ENCODE data around the gene LEPR.
"Not testable (repeated sequence)": the region's sequence is repeated elsewhere in the genome, so short reads cannot be mapped to it uniquely, and the experiment has no call there.

Gene LEPR

DNA sequence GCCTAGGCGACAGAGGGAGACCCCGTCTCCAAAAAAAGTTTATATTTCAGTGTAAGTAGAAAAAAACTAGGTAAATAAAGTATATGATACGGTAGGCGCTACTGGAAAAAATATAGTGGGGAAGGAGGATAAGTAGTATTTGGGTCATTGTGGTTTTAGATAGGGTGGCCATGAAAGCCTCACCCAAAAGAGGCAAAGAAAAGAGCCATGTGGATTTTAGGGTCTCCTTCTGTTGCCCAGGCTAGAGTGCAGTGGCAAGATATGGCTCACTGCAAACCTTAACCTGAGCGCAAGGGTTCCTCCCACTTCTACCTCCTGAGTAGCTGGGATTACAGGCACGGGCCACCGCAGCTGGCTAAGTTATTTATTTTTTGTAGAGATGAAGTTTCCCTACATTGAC is 17.1 kb downstream of the LEPR start:
- FAIRE-seq = no peak

DNA sequence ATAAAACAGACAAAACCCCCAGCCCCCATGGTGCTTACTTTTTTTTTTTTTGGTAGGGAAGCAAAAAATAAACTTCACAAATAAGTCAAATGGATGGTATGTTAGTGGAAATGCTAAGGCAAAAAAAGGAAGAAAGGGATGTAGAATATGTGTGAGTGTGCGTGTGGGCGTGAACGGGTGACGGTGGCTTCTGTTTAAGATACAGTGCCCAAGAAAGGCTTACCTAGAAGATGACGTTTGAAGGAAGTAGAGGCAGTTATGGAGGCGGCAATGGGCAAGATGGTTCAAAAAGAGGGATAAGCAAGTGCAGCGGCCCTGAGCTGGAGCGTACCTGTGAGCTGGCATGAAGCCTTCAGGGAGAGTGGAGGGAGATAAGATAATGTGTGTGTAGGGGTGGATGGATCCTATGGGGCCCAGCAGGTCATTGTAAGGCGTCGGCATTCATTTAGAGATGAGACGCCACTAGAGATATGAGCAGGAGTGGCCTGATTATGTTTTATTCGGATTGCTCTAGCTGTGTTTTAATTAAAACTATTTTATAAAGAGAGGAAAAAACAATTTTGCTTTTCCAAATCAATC is 19.9 kb downstream of the LEPR start:
- FAIRE-seq = no peak

DNA sequence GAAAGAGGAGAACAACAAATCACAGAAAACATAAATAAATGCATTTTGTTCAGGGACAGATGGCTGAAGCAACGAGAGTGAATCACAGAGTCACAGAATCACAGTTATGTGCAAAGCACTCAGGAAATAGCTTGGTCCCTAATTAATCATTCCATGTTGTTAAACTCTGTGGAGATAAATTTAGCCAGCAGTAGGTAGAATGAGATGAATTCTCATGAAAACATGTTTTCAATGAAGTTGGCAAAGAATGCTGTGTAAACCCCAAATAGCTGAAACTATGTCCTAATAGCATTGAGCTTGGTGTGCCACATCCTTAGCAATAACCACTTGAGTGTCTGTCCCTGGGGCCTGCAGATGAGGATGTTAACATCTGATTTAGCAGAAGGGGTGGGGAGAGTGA is 20.4 kb downstream of the LEPR start:
- FAIRE-seq = no peak

DNA sequence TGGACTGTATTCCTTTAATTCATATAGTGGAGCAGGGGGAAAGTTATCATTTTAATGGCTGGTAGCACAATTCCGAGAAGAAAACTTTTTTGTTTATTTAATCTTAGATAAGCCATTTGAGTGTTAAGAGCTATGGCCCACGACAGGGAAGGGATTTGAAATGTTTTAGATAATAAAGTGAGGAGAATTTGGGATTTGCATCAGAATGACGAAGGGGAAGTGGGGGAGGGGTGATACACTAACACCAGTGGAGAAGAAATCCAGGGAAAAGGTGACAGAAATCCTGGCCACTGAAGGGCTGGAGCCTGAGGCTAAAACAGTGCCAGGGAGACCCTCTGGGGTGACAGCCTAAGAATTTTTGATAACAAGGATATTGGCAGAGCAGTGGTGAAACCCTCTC is 21.0 kb downstream of the LEPR start:
- no peak for FAIRE-seq

DNA sequence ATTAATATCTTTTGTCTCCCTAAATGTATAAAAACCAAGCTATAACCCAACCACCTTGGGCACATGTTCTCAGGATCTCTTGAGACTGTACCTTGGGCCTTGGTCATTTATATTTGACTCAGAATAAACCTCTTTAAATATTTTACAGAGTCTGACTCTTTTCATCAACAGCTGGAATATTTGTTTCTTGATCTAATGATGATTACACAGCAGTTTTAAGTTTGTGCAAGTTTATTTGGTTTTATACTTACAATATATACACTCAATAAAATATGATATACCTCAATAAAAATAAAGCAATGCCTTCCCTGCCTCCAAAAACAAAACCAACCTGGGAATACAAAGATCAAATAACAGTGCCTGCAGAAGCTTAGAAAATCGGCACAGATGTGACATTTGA is 22.0 kb downstream of the LEPR start:
- FAIRE-seq = no peak

DNA sequence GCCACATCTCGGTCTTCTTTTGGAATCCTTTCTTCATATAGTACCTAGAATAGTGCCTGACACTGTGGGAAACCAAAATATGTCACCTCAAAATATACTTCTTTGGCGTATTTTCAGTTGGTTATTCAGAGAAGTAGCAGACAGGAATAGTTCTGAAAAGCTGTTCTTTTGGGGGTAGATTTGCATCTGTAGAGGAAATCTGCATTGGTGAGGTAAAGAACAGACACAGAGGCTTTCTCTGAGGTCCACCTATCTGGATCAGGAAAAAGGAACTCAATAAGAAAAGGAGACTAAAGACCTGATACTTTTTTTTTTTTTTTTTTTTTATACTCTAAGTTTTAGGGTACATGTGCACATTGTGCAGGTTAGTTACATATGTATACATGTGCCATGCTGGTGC is 23.2 kb downstream of the LEPR start:
- FAIRE-seq = no peak

DNA sequence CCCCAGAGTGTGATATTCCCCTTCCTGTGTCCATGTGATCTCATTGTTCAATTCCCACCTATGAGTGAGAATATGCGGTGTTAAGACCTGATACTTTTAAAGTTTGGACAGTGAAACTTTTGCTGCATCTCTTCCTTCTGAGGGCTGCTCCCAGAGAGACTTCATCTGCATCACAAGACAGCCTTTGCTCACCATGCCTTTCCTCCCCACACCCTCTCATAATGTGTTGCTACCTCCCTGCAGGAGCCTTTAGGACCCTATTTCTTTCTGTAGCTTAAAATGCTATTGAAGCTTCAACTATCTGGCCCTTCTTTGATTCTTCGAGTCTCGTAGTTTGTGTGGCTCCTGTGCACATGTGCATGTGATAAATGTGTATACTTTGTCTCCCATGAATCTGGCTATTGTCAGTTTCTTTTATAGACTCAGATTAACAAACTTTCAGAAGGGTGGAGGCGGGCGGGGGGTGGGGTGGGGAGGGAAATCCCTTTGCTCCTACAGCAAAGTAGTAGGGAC is 23.7 kb downstream of the LEPR start:
- no peak for FAIRE-seq

DNA sequence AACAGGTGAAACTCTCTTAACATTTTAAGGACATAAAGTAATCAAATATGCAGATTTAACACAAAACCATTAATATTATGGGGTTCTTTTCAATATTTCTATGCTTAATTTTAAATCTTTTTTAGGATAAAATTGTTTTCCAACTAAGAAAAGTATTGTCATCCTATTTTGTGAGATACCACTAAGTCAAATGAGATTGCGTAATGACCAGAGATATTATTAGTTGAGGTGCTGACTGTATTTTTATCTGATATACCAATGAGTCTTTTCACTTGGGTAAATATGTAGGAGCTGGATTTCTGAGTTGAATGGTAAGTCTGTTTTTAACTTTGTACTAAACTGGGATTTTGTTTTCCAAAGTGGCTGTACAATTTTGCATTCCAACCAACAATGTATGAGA is 25.4 kb downstream of the LEPR start:
- no peak for FAIRE-seq

DNA sequence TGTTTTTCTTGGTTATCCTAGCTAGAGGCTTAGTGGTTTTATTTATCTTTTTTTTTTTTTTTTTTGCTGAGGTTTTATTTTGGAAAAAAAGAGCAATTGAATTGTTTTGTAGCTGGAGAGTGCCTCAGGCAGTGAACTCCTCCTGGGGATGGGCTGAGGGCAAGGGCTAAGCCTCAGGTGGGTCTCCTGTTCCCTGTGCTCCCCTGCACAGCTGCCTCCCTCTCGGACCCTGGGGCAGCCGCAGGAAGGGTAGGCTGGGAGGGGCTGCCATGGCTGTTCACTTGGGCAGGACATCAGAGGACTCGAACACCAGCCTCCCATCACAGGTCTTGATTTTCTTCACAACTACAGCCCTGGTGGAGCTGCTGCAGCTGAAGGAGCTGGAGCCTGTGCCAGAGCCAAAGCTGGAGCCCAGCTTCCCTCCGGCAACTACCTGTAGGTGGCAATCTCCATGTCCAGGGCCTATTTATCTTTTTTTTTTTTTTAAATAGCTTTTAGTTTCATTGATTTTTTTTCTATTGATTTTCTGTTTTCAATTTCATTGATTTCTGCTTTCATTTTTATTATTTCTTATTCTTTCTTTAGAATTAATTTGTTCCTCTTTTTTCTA is 28.9 kb downstream of the LEPR start:
- peak; percentile 49 for FAIRE-seq

DNA sequence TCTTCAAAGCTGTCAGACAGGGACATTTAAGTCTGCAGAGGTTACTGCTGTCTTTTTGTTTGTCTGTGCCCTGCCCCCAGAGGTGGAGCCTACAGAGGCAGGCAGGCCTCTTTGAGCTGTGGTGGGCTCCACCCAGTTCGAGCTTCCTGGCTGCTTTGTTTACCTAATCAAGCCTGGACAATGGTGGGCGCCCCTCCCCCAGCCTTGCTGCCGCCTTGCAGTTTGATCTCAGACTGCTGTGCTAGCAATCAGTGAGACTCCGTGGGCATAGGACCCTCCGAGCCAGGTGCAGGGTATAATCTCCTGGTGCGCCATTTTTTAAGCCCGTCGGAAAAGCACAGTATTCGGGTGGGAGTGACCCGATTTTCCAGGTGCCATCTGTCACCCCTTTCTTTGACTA is 35.2 kb downstream of the LEPR start:
- not testable (repeated sequence) for FAIRE-seq

DNA sequence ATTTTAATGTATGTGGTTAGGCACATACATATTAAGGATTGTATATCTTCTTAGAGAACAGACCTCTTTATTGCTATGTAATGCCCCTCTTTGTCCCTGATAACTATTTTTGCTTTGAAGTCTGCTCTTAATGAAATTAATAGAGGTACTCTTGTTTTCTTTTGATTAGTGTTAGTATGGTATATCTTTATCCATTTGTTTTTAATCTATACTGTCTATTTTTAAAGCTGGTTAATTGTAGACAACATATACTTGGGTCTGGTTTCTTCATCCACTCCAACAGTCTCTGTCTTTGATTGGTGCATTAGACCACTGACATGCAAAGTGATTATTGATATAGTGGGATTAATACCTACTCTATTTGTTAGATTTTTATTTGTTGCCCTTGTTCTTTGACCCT is 36.0 kb downstream of the LEPR start:
- FAIRE-seq = no peak

DNA sequence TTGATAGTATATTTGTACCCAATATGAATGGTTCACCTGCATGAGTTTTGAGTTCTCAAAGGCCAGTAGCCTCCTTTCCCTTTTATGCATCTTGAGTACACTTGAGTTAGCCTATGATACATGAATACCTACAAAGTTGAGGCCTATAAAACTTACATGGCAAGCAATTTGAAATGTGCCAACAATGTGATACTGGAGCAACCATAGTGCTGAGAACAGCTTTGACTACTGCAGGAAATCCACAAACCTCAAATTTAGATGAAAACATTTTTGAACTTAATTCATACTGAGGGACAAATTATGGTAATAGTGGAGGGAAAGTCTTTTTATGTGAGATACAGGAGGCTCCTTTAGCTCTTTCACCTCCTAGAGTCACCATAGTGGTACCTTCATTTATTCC is 37.4 kb downstream of the LEPR start:
- no peak for FAIRE-seq

DNA sequence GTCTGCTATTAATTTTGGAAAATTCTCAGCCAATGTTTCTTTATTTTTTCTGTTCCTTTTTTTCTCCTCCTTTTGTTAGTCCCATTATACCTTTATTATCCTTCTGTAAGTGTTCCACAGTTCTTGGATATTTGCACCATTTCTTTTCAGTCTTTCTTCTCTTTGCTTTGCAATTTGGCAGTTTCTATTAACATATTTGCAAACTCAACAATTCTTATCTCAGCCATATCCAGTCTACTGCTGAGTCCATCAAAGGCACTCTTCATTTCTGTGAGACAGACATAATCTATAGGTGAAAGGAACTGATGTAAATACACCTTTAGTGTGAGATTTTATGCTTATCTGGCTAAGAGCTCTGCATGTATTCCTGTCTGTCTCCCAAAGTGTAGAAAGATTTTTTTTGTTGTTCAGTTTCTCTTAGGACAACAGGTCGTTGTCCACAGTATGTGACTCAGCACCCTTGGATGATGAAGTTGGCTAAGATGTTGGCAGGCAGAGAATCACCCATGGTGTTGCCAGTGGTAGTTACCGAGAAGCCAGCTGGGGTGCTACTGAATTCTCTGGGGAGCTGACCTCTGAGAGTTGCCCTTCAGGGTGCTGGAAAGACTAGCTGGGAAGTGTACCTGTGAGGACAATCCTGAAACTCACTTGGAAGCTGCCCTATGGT is 38.4 kb downstream of the LEPR start:
- no peak for FAIRE-seq

DNA sequence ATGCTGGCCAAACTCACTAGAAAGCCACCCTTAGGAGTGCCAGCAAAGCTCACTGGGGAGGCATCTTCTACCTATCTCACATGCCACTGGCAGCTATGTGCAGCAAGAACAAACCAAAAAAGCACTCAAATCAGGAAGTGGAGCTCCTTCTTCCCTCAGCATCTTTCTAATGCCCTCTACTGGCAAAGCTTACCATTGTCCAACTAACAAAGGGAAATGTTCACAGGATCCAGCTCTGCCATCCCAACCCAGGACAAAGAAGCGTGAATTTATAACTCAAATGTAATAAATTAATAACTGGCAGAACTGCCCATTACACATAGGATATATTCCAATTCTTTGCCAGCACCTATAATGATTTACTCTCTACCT is 38.9 kb downstream of the LEPR start:
- FAIRE-seq = no peak

DNA sequence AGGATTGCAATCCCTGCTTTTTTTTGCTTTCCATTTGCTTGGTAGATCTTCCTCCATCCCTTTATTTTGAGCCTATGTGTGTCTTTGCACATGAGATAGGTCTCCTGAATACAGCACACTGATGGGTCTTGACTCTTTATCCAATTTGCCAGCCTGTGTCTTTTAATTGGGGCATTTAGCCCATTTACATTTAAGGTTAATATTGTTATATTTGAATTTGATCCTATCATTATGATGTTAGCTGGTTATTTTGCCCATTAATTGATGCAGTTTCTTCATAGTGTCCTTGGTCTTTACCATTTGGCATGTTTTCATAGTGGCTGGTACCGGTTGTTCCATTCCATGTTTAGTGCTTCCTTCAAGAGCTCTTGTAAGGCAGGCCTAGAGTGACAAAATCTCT is 45.4 kb downstream of the LEPR start:
- FAIRE-seq = not testable (repeated sequence)

DNA sequence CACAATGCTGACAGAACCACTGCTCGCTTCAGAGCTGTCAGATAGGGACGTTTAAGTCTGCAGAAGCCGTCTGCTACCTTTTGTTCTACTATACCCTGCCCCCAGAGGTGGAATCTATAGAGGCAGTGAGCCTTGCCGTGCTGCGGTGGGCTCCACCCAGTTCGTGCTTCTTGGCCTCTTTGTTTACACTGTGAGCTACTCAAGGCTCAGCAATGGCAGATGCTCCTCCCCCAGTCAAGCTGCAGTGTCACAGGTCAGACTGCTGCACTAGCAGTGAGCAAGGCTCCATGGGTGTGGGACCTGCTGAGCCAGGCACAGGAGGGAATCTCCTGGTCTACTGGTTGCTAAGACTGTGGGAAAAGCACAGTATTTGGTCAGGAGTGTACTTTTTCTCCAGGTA is 47.1 kb downstream of the LEPR start:
- no peak for FAIRE-seq

DNA sequence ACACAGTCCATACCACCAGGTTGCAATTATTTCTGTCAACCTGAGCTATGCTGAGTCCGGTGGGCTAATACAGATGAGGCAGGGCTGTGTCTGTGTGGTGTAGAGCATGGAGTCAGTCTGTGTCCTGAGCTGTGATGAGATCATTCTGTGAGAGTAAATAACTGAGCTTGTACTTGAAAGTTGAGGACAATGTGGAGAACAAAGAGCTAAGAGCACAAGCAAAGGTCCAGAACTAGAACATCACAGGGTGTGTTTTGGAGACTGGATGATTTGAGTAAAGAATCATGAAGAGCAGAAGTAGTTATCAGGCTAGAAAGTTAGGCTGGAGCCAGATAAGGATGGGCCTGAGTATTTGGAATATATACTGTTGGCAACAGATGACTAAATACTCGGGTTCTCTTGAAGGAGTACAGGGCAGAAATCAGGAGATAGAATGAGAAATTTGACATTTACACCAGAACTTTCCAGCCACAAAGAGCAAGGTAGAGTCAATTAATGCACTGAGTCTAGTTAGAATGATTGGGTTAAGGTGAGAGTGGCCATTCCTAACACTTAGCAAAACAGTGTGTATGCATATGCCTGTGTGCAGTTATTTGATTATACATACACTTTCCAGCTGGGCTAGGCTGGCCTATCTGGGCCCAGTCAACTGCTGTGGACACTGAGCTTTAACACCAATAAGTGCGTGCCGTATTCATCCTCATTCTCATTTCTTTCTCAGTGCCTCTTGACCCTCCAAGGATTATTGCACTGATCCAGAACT is 48.8 kb downstream of the LEPR start:
- FAIRE-seq = no peak

DNA sequence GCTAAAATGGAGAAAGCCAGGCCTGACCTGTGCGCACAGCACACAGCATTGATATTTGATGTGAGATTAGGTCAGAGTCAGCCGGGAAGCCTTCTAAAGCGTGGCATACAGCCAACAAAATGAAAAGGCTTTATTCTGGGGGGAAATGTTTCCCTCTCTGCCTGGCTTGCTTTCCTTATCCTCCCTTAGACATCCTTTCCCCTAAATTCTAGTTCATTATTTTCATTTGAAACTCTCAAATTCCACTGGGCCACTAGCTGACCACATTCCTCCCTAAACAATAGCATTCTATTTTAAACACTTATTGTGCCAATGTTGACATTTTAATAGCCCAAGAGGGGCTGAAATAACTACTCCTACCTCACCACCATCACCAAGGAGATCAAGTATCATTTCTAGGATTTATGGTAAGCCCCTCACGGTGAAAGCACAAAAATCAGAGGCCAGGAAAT is 49.4 kb downstream of the LEPR start:
- no peak for FAIRE-seq

Data from G401.6 (cell line).